Measurements from ENCODE around the gene PHF12.

DNA sequence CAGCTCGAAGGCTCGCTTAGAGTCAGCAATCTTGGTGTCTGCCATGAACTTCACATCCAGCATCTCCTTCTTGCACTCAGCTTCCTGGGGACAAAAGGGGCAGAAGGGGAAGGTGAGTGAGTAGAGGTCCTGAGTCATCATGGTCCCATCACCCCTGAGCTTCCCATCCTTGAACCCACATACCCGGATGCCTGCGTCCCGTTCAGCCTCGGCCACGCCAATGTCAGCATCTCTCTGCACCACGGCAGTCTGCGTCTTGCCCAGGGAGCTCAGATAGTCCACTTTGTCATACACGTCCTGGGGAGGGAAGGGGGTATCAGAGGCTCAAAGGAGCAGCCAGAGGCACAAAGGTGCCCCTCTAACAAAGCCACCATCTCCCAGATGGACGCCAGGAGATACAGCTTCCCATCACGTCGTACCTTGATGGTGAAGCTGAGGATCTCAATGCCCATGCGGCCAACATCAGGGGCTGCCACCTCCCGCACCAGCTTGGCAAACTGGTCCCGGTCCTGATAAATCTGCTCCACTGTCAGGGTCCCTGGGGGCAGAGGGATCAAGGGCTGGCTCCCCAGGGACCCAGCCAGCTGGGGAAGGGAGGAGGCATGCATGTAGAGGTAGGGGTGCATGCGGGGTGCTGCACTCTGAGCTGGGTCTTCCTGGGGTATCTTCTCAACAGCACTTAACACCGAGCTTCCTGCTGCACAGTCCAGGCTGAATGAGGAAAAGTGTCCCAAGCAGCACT lies 69.0 kb downstream of the PHF12 start:
- TF ChIP-seq, protein P1, sequence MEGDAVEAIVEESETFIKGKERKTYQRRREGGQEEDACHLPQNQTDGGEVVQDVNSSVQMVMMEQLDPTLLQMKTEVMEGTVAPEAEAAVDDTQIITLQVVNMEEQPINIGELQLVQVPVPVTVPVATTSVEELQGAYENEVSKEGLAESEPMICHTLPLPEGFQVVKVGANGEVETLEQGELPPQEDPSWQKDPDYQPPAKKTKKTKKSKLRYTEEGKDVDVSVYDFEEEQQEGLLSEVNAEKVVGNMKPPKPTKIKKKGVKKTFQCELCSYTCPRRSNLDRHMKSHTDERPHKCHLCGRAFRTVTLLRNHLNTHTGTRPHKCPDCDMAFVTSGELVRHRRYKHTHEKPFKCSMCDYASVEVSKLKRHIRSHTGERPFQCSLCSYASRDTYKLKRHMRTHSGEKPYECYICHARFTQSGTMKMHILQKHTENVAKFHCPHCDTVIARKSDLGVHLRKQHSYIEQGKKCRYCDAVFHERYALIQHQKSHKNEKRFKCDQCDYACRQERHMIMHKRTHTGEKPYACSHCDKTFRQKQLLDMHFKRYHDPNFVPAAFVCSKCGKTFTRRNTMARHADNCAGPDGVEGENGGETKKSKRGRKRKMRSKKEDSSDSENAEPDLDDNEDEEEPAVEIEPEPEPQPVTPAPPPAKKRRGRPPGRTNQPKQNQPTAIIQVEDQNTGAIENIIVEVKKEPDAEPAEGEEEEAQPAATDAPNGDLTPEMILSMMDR (conservative IDR thresholded peaks at IDR 0.05; ENCODE audit: low read depth in 2 of 2) = no peak
- TF ChIP-seq EZH2 (IDR thresholded peaks at IDR 0.05; ENCODE audit: low read depth, unreplicated experiment) = no peak

Measured in GM23338 (cell line).